H1 (cell line): Measurements from ENCODE around the gene PLK4. TPM values are rescaled to one million over a fixed set of nuclear protein-coding genes. Genes with fewer than 3 reads are reported as not detected.

ENCODE experiments used
- CTCF ChIA-PET: fragments of 300-600 bp; sonication (Branson Sonifier 250); formaldehyde crosslinking; loops from one replicate; lab custom pipeline; 2021; ENCODE audit not compliant: partially characterized antibody; lab: Charles Lee
- POLR2A ChIA-PET: fragments of 300-600 bp; sonication (Branson Sonifier 250); formaldehyde crosslinking; loops from one replicate; lab custom pipeline; 2021; ENCODE audit warnings: inconsistent platforms; ENCODE audit not compliant: partially characterized antibody; lab: Charles Lee
- DNase-seq, 2 experiments: peaks; one replicate each; pipeline versions ENCODE4 v3.0.0 to v3.0.0-alpha.2; 2010 to 2022; ENCODE audit warnings: low spot score in 2 of 2, low read depth in 1 of 2, mixed read lengths in 1 of 2
- FAIRE-seq: peaks from 2 replicates; lab custom pipeline; 2011; peaks lifted over from hg19 to GRCh38; lab: Jason Lieb, UNC
- H2AFZ ChIP-seq: 2 replicates; pipeline ENCODE4 v1.8.1; 2012; ENCODE audit warnings: low read length, inconsistent platforms
- H2AK5ac ChIP-seq: 2 replicates; pipeline ENCODE4 v1.6.1; 2013; ENCODE audit warnings: low read depth, low read length
- H2BK120ac ChIP-seq: replicated peaks from 2 replicates; pipeline ENCODE3; 2013; ENCODE audit warnings: low read depth, low read length, inconsistent platforms
- H2BK12ac ChIP-seq: 2 replicates; pipeline ENCODE4 v1.6.1; 2013; ENCODE audit warnings: low read depth, low read length
- H2BK15ac ChIP-seq: 2 replicates; pipeline ENCODE4 v1.6.1; 2013; ENCODE audit warnings: low read length
- H2BK20ac ChIP-seq: 2 replicates; pipeline ENCODE4 v1.6.1; 2013; ENCODE audit warnings: low read length
- H2BK5ac ChIP-seq: 2 replicates; pipeline ENCODE4 v1.6.1; 2013; ENCODE audit warnings: low read depth, low read length
- H3K14ac ChIP-seq: 2 replicates; pipeline ENCODE4 v1.6.1; 2013; ENCODE audit warnings: inconsistent platforms; ENCODE audit not compliant: insufficient read length
- H3K18ac ChIP-seq: 2 replicates; pipeline ENCODE4 v1.6.1; 2013; ENCODE audit warnings: low read length; ENCODE audit errors: extremely low read depth
- H3K23ac ChIP-seq: 2 replicates; pipeline ENCODE4 v1.6.1; 2013; ENCODE audit warnings: inconsistent platforms; ENCODE audit not compliant: insufficient read length
- H3K23me2 ChIP-seq: 2 replicates; pipeline ENCODE4 v1.6.1; 2013; ENCODE audit warnings: low read depth, low read length
- H3K27ac ChIP-seq: 2 replicates; pipeline ENCODE4 v1.6.1; 2011; ENCODE audit warnings: low read depth, low read length, inconsistent platforms
- H3K27me3 ChIP-seq, 4 experiments: replicated peaks in 1 of 4; 1 replicate in 1 of 4; 2 replicates in 3 of 4; pipeline versions ENCODE4 v1.6.1 to v1.8.1; 2011 to 2013; ENCODE audit warnings: low read length in 3 of 4, mild to moderate bottlenecking in 3 of 4, inconsistent platforms in 2 of 4, mixed read lengths in 2 of 4, moderate library complexity in 1 of 4; ENCODE audit not compliant: control insufficient read depth in 3 of 4, insufficient read depth in 3 of 4; ENCODE audit errors: extremely low read depth in 1 of 4
- H3K36me3 ChIP-seq, 4 experiments: 2 replicates each; pipeline versions ENCODE4 v1.6.1 to v1.8.1; 2011 to 2013; ENCODE audit warnings: mild to moderate bottlenecking in 4 of 4, low read length in 3 of 4, moderate library complexity in 2 of 4, control low read depth in 1 of 4, inconsistent platforms in 1 of 4; ENCODE audit not compliant: insufficient read depth in 4 of 4, control insufficient read depth in 2 of 4
- H3K4ac ChIP-seq: replicated peaks from 2 replicates; pipeline ENCODE3; 2013; ENCODE audit warnings: low read length, low read depth, mixed read lengths, inconsistent platforms; ENCODE audit not compliant: insufficient read length
- H3K4me1 ChIP-seq, 4 experiments: replicated peaks in 1 of 4; 1 replicate in 1 of 4; 2 replicates in 3 of 4; pipeline versions ENCODE4 v1.6.1 to v1.8.1; 2011 to 2013; ENCODE audit warnings: low read length in 3 of 4, inconsistent platforms in 2 of 4, mixed read lengths in 1 of 4; ENCODE audit not compliant: insufficient read depth in 4 of 4, control insufficient read depth in 3 of 4
- H3K4me2 ChIP-seq, 2 experiments: 2 replicates each; pipeline versions ENCODE4 v1.6.1 to v1.8.1; 2011 to 2013; ENCODE audit warnings: low read depth in 2 of 2, low read length in 2 of 2, control low read depth in 1 of 2, inconsistent platforms in 1 of 2, mild to moderate bottlenecking in 1 of 2; ENCODE audit not compliant: insufficient read depth in 1 of 2
- H3K4me3 ChIP-seq, 4 experiments: fragments of 200-600, 300-600 bp in 1 of 4; sonication (generic), shearing (Covaris generic), sonication (Bioruptor Twin) in 1 of 4; 2 replicates each; pipeline versions ENCODE4 v1.5.1 to v1.8.1; 2011 to 2016; ENCODE audit warnings: low read length in 4 of 4, low read depth in 3 of 4, control low read depth in 2 of 4, inconsistent platforms in 2 of 4, mild to moderate bottlenecking in 2 of 4, mixed read lengths in 1 of 4, moderate library complexity in 1 of 4; ENCODE audit not compliant: insufficient read depth in 2 of 4; ENCODE audit errors: extremely low read depth in 1 of 4
- H3K56ac ChIP-seq: replicated peaks from 2 replicates; pipeline ENCODE3; 2013; ENCODE audit warnings: low read depth, mild to moderate bottlenecking, mixed read lengths, low read length, inconsistent platforms; ENCODE audit not compliant: insufficient read length
- H3K79me1 ChIP-seq: 2 replicates; pipeline ENCODE4 v1.6.1; 2013; ENCODE audit warnings: low read depth, low read length, control low read depth
- H3K79me2 ChIP-seq, 2 experiments: 2 replicates each; pipeline versions ENCODE4 v1.6.1 to v1.8.1; 2012 to 2013; ENCODE audit warnings: low read length in 2 of 2, mild to moderate bottlenecking in 2 of 2, inconsistent platforms in 1 of 2; ENCODE audit not compliant: insufficient read depth in 2 of 2, control insufficient read depth in 1 of 2
- H3K9ac ChIP-seq, 4 experiments: replicated peaks in 1 of 4; 1 replicate in 1 of 4; 2 replicates in 3 of 4; pipeline versions ENCODE4 v1.6.1 to v1.8.1; 2011 to 2013; ENCODE audit warnings: low read depth in 3 of 4, low read length in 3 of 4, control low read depth in 2 of 4, mild to moderate bottlenecking in 2 of 4, moderate library complexity in 2 of 4, inconsistent platforms in 1 of 4; ENCODE audit errors: extremely low read depth in 1 of 4
- H3K9me3 ChIP-seq, 2 experiments: 2 replicates each; pipeline versions ENCODE4 v1.6.1 to v1.8.1; 2012 to 2013; ENCODE audit warnings: mild to moderate bottlenecking in 2 of 2, moderate library complexity in 2 of 2, control low read depth in 1 of 2, inconsistent platforms in 1 of 2, low read depth in 1 of 2, low read length in 1 of 2, mixed read lengths in 1 of 2; ENCODE audit not compliant: insufficient read depth in 2 of 2
- H4K20me1 ChIP-seq, 2 experiments: replicated peaks in 1 of 2; 2 replicates each; pipeline versions ENCODE3 to v1.8.1; 2011 to 2013; ENCODE audit warnings: inconsistent platforms in 2 of 2, low read length in 2 of 2, mild to moderate bottlenecking in 1 of 2; ENCODE audit not compliant: insufficient read depth in 2 of 2, control insufficient read depth in 1 of 2
- H4K5ac ChIP-seq: 2 replicates; pipeline ENCODE4 v1.6.1; 2013; ENCODE audit warnings: low read length, low read depth, mixed read lengths, inconsistent platforms; ENCODE audit not compliant: insufficient read length
- H4K8ac ChIP-seq: 2 replicates; pipeline ENCODE4 v1.8.0; 2013; ENCODE audit warnings: mild to moderate bottlenecking, moderate library complexity, low read length, inconsistent platforms; ENCODE audit not compliant: insufficient read depth; ENCODE audit errors: extremely low read depth
- H4K91ac ChIP-seq: replicated peaks from 2 replicates; pipeline ENCODE3; 2013; ENCODE audit warnings: low read length, mixed read lengths, inconsistent platforms; ENCODE audit not compliant: insufficient read length
- JUN ChIP-seq: IDR thresholded peaks from 2 replicates; pipeline ENCODE4 v1.6.1; 2011; ENCODE audit warnings: low read depth, mild to moderate bottlenecking, improper control_type of control experiment, low read length
- JUND ChIP-seq: IDR thresholded peaks from 2 replicates; pipeline ENCODE4 v1.6.1; 2011; ENCODE audit warnings: mild to moderate bottlenecking, improper control_type of control experiment, low read length
- NANOG ChIP-seq: IDR thresholded peaks from 2 replicates; pipeline ENCODE4 v1.6.1; 2011; ENCODE audit warnings: low read length, low read depth, mild to moderate bottlenecking, inconsistent platforms; ENCODE audit not compliant: insufficient read depth, poor library complexity, severe bottlenecking
- PHF8 ChIP-seq: fragments of 200-600 bp; sonication (generic); conservative IDR thresholded peaks from 2 replicates; pipeline ENCODE4 v1.7.1; 2012; ENCODE audit warnings: low read depth, mild to moderate bottlenecking, inconsistent platforms, low read length, moderate library complexity
- SIX5 ChIP-seq: IDR thresholded peaks from 2 replicates; pipeline ENCODE4 v1.6.1; 2011; ENCODE audit warnings: mild to moderate bottlenecking, low read depth, low read length
- SRF ChIP-seq: IDR thresholded peaks from 2 replicates; pipeline ENCODE4 v1.6.1; 2011; ENCODE audit warnings: mild to moderate bottlenecking, low read depth, low read length, moderate library complexity
- ZNF274 ChIP-seq: IDR thresholded peaks from 2 replicates; pipeline ENCODE4 v1.7.0; 2012; ENCODE audit warnings: low read length, borderline replicate concordance; ENCODE audit errors: extremely low read depth
- WGBS, 2 experiments: shearing (Covaris generic) in 1 of 2; methylation state at CpG; one replicate each; pipeline versions ENCODE4 v1.1.6 to v1.1.7; 2013 to 2015; ENCODE audit warnings: low lambda C conversion rate in 2 of 2, mixed read lengths in 2 of 2, inconsistent platforms in 1 of 2, low coverage in 1 of 2, missing lambda C conversion rate in 1 of 2; ENCODE audit not compliant: insufficient replicate concordance in 2 of 2, insufficient coverage in 1 of 2, insufficient read length in 1 of 2; ENCODE audit errors: extremely low coverage in 1 of 2, missing lambda C conversion rate in 1 of 2; 5-methylcytosine and 5-hydroxymethylcytosine counted together
- polyA plus RNA-seq, 7 experiments: library from polyadenylated mRNA; depleted of rRNA in 3 of 7; stranded (reverse) in 5 of 7; unstranded in 2 of 7; fragments of >200 nt in 5 of 7; fragments of 200-250 nt in 2 of 7; gene quantifications; 1 replicate in 5 of 7; 2 replicates in 1 of 7; 4 replicates in 1 of 7; pipeline versions ENCODE4 v1.2.1 to v1.2.3, GENCODE V29; 2011 to 2013; ENCODE audit warnings: missing spikeins in 2 of 7, mixed read lengths in 2 of 7
- total RNA-seq: library from RNA; stranded (reverse); fragmentation: NEBNext Ultra II Directional; extraction: Animal tissue kit (Norgen Biotek cat#: 25700); gene quantifications from 2 replicates; pipeline ENCODE4 v1.2.1, GENCODE V29; 2021
- TF ChIP-seq, protein P1 (sequence below), 3 experiments: IDR thresholded peaks; 1 replicate in 2 of 3; 2 replicates in 1 of 3; pipeline versions ENCODE4 v1.5.1 to v1.6.1; 2011; ENCODE audit warnings: low read length in 3 of 3, mild to moderate bottlenecking in 3 of 3, inconsistent platforms in 2 of 3, low read depth in 1 of 3, moderate library complexity in 1 of 3; ENCODE audit not compliant: insufficient read depth in 1 of 3; ENCODE audit errors: control extremely low read depth in 1 of 3
- TF ChIP-seq, protein P2 (sequence below): IDR thresholded peaks from 2 replicates; pipeline ENCODE4 v1.6.1; 2012; ENCODE audit warnings: low read length, inconsistent platforms

The PLK4 gene
- total and polyA plus RNA-seq, 2 of the 8 experiments (the other 6 are each of a cell fraction or from before 2014, with no cell fraction given) = 23.3 to 35.2 TPM

DNA sequence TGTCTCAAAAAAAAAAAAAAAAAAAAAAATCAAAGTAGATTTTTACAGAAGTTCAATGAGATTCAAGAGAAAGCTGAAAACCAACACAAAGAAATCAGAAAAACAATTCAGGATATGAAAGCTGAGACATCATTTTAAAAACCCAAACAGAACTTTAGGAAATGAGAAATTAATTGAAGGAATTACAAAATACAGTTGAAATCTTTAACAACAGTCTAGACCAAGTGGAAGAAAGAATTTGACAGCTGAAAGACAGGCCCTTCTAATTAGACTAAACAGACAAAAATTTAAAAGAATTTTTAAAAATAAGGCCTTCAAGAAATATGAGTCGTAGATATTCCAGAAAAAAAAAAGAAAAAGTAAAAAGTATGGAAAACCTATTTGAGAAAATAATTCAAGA is 33.9 kb upstream of the PLK4 start:
- no peaks in the 10 kb centered on the region for H3K23me2 ChIP-seq
- no peak overlapping the region for H3K18ac ChIP-seq
- no peak overlapping the region for H4K5ac ChIP-seq
- peaks cover 0 to 8% (median 0%) of the 10 kb centered on the region in 4 experiments; a peak in 2 of 7 replicates for H3K4me1 ChIP-seq
- no peak overlapping the region for H2BK5ac ChIP-seq
- H3K36me3 ChIP-seq = no peaks in the 10 kb centered on the region
- H3K56ac ChIP-seq = no peak overlapping the region
- H4K91ac ChIP-seq = no peak overlapping the region
- H3K14ac ChIP-seq = no peak overlapping the region
- H3K79me2 ChIP-seq = peaks cover 0 to 11% of the 10 kb centered on the region in 2 experiments; a peak in 2 of 4 replicates
- CTCF ChIA-PET = interaction anchor here (0.6 kb wide), 1 partner anchor 290 kb away, joined by 3 read pairs; no protein-coding TSS in a partner anchor
- H2AK5ac ChIP-seq = no peak overlapping the region
- H2BK12ac ChIP-seq = no peak overlapping the region
- H3K9me3 ChIP-seq = peaks cover 0 to 8% of the 10 kb centered on the region in 2 experiments; a peak in 1 of 4 replicates
- no peak overlapping the region for H2AFZ ChIP-seq
- H3K27ac ChIP-seq = no peak overlapping the region
- H2BK15ac ChIP-seq = no peak overlapping the region
- no peaks in the 10 kb centered on the region for H3K79me1 ChIP-seq
- H3K4me3 ChIP-seq = no peak overlapping the region
- FAIRE-seq = no peak
- WGBS, 2 experiments = 86% methylated on average over 1 of the region's 1 CpG; no CpG with 5 or more reads in 1 of the 2 experiments
- no peak overlapping the region for H2BK120ac ChIP-seq
- no peak overlapping the region for H3K23ac ChIP-seq
- no peak overlapping the region for H3K4me2 ChIP-seq
- no peaks in the 10 kb centered on the region for H3K27me3 ChIP-seq
- H4K20me1 ChIP-seq = no peaks in the 10 kb centered on the region
- no peak overlapping the region for H2BK20ac ChIP-seq
- H3K4ac ChIP-seq = no peak overlapping the region
- no peak overlapping the region for H3K9ac ChIP-seq
- DNase-seq = no peak
- POLR2A ChIA-PET = interaction anchor here (1.0 kb wide), 1 partner anchor 35 kb away, joined by 4 read pairs; no protein-coding TSS in a partner anchor
- no peak overlapping the region for H4K8ac ChIP-seq
- TF ChIP-seq, protein P1, sequence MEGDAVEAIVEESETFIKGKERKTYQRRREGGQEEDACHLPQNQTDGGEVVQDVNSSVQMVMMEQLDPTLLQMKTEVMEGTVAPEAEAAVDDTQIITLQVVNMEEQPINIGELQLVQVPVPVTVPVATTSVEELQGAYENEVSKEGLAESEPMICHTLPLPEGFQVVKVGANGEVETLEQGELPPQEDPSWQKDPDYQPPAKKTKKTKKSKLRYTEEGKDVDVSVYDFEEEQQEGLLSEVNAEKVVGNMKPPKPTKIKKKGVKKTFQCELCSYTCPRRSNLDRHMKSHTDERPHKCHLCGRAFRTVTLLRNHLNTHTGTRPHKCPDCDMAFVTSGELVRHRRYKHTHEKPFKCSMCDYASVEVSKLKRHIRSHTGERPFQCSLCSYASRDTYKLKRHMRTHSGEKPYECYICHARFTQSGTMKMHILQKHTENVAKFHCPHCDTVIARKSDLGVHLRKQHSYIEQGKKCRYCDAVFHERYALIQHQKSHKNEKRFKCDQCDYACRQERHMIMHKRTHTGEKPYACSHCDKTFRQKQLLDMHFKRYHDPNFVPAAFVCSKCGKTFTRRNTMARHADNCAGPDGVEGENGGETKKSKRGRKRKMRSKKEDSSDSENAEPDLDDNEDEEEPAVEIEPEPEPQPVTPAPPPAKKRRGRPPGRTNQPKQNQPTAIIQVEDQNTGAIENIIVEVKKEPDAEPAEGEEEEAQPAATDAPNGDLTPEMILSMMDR (IDR thresholded peaks at IDR 0.05; ENCODE audit: control extremely low read depth in 1 of 3, insufficient read depth in 1 of 3, low read depth in 1 of 3, low read length in 3 of 3) = no peak
- TF ChIP-seq, protein P2, sequence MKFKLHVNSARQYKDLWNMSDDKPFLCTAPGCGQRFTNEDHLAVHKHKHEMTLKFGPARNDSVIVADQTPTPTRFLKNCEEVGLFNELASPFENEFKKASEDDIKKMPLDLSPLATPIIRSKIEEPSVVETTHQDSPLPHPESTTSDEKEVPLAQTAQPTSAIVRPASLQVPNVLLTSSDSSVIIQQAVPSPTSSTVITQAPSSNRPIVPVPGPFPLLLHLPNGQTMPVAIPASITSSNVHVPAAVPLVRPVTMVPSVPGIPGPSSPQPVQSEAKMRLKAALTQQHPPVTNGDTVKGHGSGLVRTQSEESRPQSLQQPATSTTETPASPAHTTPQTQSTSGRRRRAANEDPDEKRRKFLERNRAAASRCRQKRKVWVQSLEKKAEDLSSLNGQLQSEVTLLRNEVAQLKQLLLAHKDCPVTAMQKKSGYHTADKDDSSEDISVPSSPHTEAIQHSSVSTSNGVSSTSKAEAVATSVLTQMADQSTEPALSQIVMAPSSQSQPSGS = no peak
- TF ChIP-seq NANOG (no peak), JUND (no peak), ZNF274 (no peak), PHF8 (no peak), SRF (no peak), SIX5 (no peak), JUN (no peak)
